ENCODE measurements around the gene TMEM18.
A peak's percentile ranks its signal among the peaks of the same experiment; 100 is the strongest.

Gene TMEM18

GRCh38 chr2:674321-674985, 2.8 kb downstream of the TMEM18 start:
- CTCF ChIA-PET = no interaction called here
- no peak for TF ChIP-seq CTCF (conservative IDR thresholded peaks at IDR 0.05; ENCODE audit: low read depth)
- POLR2A ChIA-PET (ENCODE audit: low non-redundant PET) = no interaction called here
- peak overlapping the region; percentile 55 for H3K27ac ChIP-seq
- no peak for DNase-seq (ENCODE audit: low spot score)

GRCh38 chr2:673615-674320, 3.4 kb downstream of the TMEM18 start:
- POLR2A ChIA-PET (ENCODE audit: low non-redundant PET) = no interaction called here
- DNase-seq (ENCODE audit: low spot score) = no peak
- no peak for TF ChIP-seq CTCF (conservative IDR thresholded peaks at IDR 0.05; ENCODE audit: low read depth)
- CTCF ChIA-PET = interaction anchor here (1.3 kb wide), 1 partner anchor 11 kb away, joined by 3 read pairs; no protein-coding TSS in a partner anchor
- peak overlapping the region; percentile 55 for H3K27ac ChIP-seq

- ChIA-PET CTCF (interaction anchor here (1.3 kb wide), 1 partner anchor 11 kb away, joined by 3 read pairs; no protein-coding TSS in a partner anchor), POLR2A (ENCODE audit: low non-redundant PET) (no interaction called here)
- no peak for DNase-seq (ENCODE audit: low spot score)
- no peak overlapping the region; the same call in 1 of the 2 replicates for H3K27ac ChIP-seq
- TF ChIP-seq CTCF (conservative IDR thresholded peaks at IDR 0.05; ENCODE audit: low read depth) = no peak
Observed at GRCh38 chr2:673016-673415, 4.2 kb downstream of the TMEM18 start.

- no peak for DNase-seq (ENCODE audit: low spot score)
- CTCF ChIA-PET = interaction anchor here (1.3 kb wide), 1 partner anchor 10 kb away, joined by 3 read pairs; no protein-coding TSS in a partner anchor
Observed at GRCh38 chr2:672606-672905, 4.7 kb downstream of the TMEM18 start.

GRCh38 chr2:671787-672605, 5.2 kb downstream of the TMEM18 start:
- no peak for DNase-seq (ENCODE audit: low spot score)
- no peak overlapping the region for H3K27ac ChIP-seq
- TF ChIP-seq CTCF (conservative IDR thresholded peaks at IDR 0.05; ENCODE audit: low read depth) = no peak
- POLR2A ChIA-PET (ENCODE audit: low non-redundant PET) = no interaction called here
- CTCF ChIA-PET = interaction anchor here (1.3 kb wide), 1 partner anchor 9 kb away, joined by 3 read pairs; no protein-coding TSS in a partner anchor

More at GRCh38 chr2:672606-672905, 4.7 kb downstream of the TMEM18 start:
- TF ChIP-seq CTCF (conservative IDR thresholded peaks at IDR 0.05; ENCODE audit: low read depth) = no peak
- no peak overlapping the region for H3K27ac ChIP-seq
- POLR2A ChIA-PET (ENCODE audit: low non-redundant PET) = no interaction called here

GRCh38 chr2:671072-671471, 6.1 kb downstream of the TMEM18 start:
- POLR2A ChIA-PET (ENCODE audit: low non-redundant PET) = no interaction called here
- no peak for TF ChIP-seq CTCF (conservative IDR thresholded peaks at IDR 0.05; ENCODE audit: low read depth)
- no peak overlapping the region for H3K27ac ChIP-seq
- CTCF ChIA-PET = interaction anchor here (0.6 kb wide), 1 partner anchor 344 kb away, joined by 3 read pairs; no protein-coding TSS in a partner anchor
- DNase-seq (ENCODE audit: low spot score) = no peak
